Measurements from ENCODE around the gene ELL2.
"Not testable (repeated sequence)": the region's sequence is repeated elsewhere in the genome, so short reads cannot be mapped to it uniquely, and the experiment has no call there.

Gene ELL2

DNA sequence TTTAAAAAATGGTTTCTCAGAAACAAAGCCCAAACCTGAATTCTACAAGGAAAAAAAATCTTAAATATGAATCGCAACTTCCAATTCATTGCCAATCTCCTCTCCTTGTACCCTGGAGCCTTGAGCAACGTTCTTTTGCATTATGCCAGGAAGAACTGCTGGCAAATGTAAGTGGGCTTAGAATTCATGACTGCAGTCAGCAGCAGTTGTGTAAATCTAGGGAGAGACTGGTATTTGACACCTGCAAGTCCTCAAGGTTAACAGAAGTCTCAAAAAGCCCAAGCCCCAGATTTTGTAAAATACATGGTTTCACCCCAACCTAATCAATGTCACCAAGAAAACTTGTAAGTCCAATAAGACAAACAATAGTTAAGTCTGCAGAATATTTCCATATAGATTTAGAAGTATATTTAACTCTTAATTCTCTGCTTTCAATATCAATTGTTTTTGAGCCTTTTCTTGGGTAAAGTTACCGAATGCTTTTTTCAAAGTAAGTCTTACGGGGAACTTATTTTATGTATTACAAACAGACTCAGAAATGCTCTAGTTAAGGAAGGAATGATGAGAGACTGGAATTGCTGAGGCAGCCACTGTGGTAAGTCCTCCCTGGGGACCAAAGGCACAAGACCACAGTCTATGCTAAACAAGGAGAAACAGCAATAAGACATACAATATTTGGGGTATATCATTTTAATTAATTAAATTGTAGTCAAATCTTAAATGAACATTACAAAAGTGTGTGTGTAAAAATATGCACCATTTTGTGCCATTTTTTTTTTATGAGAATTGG lies 31.3 kb downstream of the ELL2 start:
- DNase-seq (ENCODE audit: low spot score), result no peak

DNA sequence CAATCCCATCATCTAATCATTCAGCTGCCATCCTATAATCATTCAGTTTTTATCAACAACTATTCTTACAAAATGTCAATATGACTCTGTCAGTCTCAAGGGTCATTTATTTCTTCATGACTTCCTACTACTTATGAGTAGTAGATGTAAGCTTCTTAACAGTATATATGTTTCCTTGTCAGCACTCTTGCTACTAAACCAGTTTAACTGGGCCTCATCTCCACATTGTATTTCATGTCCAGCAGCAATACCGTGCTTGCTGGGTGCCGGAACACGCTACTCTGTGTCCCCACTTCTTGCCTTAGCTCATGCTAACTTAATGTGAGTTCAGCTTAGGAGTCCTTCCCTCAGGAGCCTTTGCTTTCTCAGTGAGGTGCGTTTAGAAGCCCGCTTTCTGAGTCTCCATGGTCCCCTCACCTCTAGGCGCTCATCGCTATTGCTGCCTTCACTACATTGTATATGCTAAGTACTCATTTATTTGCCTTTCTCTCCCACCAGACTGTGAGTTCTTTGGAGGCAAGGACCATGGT lies 32.9 kb downstream of the ELL2 start:
- no peak for DNase-seq (ENCODE audit: low spot score)

GRCh38 chr5:95927927-95928723 lies 33.5 kb downstream of the ELL2 start:
- no peak for DNase-seq (ENCODE audit: low spot score)

DNA sequence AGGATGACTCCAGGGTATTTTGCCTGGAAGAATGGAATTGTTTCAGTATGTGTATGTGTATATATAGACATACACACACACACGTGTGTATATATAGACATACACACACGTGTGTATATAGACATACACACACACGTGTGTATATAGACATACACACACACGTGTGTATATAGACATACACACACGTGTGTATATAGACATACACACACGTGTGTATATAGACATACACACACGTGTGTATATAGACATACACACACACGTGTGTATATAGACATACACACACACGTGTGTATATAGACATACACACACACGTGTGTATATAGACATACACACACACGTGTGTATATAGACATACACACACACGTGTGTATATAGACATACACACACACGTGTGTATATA lies 34.4 kb downstream of the ELL2 start:
- not testable (repeated sequence) for DNase-seq (ENCODE audit: low spot score)

DNA sequence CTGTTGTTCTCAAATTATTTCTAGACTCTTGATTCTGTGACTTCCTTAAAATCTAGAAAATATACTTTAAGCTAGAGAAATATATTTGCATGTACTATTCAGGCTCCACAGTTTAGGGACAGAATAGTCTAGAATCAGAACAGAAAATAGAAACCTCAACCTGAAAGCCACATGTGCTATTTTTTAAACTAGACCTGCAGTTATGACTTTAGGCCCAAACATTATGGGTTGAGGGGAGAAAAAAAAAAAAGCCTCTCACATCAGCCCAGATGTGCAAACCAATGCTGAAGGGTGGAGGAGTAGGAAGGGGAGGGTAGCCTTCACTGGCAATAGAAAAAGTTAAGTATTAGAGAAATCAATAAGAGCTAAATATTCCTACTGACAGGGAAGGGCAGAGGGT lies 35.7 kb downstream of the ELL2 start:
- no peak for DNase-seq (ENCODE audit: low spot score)

DNA sequence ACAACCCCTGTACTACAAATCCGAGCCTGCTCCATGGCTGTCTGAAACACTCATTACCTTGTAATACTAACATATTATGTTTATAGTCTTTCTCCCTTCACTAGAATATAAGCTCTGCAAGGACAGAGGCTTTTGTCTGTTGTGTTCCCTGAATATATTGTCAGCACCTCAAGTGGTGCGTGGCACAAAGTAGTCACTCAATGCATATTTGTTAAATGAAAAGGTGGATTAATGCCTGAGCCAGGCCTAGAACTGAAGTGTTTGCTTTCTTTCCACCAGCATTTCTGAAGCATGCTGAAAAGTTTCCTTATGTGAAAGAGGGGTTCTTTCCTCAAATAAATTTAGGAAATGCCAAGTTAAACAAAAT lies 36.3 kb downstream of the ELL2 start:
- no peak for DNase-seq (ENCODE audit: low spot score)

GRCh38 chr5:95924720-95925377 lies 36.8 kb downstream of the ELL2 start:
- no peak for DNase-seq (ENCODE audit: low spot score)

DNA sequence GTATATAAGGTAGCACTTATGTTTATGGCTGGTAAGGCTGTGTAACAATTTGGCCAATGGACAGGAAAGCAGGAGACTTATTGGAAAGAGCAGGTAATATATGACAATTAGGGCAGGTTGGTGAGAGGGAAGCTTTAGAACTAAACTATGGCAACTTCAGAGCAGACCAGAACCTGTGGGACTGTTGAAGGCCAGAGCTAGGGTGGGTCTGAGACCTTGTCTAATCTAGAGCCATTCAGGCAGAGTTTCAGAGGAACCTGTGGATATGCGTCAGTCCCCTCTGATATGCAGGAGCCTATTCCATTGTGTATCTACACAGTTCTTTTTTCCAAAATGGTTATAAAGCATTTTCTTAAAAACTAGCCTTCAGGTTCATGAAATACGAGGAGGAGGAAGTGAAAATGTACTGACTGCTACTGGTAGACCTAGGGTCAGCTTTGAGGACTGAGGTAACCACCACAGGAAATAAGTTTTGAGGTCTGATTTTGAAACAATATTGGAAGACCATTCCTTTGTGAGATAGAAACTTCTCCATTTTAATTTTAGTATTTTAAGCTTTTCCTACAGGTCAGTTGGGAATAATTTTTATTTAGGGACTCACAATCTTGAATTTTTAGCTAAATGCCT lies 37.6 kb downstream of the ELL2 start:
- no peak for DNase-seq (ENCODE audit: low spot score)

GRCh38 chr5:95922798-95923197 lies 38.9 kb downstream of the ELL2 start:
- no peak for DNase-seq (ENCODE audit: low spot score)

- no peak for DNase-seq (ENCODE audit: low spot score)
Measured at GRCh38 chr5:95921501-95921900, 40.1 kb downstream of the ELL2 start.

DNA sequence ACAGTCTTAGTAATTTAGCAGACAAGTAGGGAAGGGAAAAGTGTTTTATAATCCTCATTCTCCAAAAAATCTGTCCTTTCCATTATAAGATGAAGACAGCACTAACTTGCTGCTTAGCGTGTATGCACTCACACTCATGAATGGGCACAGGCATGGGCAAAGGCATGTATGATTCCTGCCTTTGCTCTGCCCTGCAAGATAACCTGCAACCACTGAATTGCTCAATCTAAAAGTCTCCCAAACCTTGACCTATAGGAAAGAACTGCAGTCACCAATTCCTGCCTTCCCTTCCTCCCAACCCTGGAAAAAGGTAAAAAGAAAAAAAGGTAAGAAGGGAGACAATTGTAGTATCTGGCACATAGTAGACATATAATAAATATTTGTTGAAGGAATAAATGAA lies 40.8 kb downstream of the ELL2 start:
- DNase-seq (ENCODE audit: low spot score), result no peak

DNA sequence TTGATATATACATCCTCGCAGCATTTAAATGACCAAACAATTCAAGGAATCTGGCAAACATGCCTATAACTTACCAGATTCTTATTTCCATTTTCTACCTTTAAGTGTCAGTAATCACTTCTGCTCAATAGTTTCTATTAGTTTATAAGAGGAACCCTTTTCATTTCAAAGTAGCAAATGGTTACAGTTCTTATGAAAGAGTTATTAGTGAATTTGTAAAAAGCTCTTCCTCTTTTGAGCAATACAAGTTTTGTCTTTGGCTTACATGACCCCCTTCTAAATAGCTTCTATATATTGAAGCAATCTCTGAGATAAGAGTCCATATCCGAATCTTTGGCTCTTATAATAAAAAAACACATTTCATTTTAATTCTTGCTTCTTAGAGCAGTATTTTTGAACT lies 42.0 kb downstream of the ELL2 start:
- no peak for DNase-seq (ENCODE audit: low spot score)

DNA sequence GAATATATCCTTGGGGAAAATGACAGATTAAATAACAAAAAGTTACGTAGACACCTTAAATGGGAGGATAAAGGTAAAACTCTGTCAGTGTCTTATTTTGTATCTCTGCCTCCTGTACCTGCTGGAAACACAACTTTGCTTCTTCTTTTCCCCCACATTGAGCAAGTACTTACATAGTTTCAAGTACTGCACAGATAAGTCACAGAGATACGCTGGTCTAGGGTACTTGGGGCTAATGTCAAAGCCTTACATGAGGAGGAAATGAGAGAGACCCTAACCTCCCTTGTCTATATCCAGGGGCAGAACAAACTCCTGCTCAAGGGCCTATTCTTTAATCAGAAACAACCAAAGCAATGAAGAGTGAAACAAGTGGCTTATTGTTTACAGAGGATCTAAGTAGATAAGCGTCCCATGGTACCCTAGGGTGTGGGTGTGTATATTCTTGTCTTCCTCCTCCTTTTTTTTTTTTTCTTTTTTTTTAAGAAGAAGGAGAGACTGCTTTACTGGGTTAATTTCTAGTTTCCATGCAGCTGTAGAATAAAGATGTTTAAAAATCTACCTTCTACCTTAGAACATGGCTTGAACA lies 43.1 kb downstream of the ELL2 start:
- no peak for DNase-seq (ENCODE audit: low spot score)

DNA sequence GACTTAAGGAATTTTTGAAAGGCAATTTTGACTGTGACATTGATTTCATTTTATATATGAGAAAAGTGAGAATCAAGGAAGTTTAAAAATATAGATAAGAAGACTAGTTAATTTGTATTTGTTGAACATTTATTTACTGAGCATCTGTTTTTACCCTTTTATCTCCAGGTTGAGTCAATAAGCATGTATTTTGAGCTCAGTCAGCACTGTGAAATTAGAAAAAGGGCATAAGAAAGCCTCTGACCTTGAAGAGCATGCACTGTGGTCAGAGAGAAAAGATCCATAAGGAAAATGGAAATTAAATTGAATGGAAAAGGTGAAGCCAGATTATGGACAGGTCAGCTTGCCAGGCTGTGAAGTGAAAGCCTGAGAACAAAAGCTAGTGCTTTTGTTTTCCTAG lies 44.4 kb downstream of the ELL2 start:
- DNase-seq (ENCODE audit: low spot score), result no peak

GRCh38 chr5:95916687-95917085 lies 45.0 kb downstream of the ELL2 start:
- no peak for DNase-seq (ENCODE audit: low spot score)

GRCh38 chr5:95915999-95916686 lies 45.5 kb downstream of the ELL2 start:
- no peak for DNase-seq (ENCODE audit: low spot score)

GRCh38 chr5:95913663-95914062 lies 48.0 kb downstream of the ELL2 start:
- DNase-seq (ENCODE audit: low spot score), result no peak

GRCh38 chr5:95912029-95912428 lies 49.6 kb downstream of the ELL2 start:
- DNase-seq (ENCODE audit: low spot score), result no peak

- no peak for DNase-seq (ENCODE audit: low spot score)
Measured at GRCh38 chr5:95910521-95910920, 51.1 kb downstream of the ELL2 start.

GRCh38 chr5:95909738-95910137 lies 51.9 kb downstream of the ELL2 start:
- no peak for DNase-seq (ENCODE audit: low spot score)

DNA sequence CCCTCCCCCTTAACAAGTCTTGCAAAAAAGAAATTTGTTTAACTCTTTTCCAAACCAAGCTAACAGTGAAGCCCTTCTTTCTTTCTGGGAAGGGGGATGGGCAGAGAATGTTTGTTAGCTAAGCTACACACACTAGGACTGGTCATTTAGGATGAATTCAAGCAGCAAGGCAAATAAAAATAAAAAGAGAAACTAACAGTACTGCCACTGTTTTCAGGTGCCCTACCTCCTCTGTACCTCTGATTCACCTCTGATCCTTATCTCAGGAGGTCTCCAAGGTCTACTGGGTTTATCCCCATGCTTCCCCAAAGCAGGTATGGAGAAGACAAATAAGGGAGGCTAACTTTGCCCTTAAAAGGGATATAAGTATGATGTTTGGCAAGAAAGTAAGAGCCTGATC lies 52.9 kb downstream of the ELL2 start:
- DNase-seq (ENCODE audit: low spot score), result no peak

Measured in left forelimb (tissue), 1 donor.